NOMO-1 (cell line): ENCODE data around the gene NPAS1.
A peak's percentile ranks its signal among the peaks of the same experiment; 100 is the strongest.
"Not testable (repeated sequence)": the region's sequence is repeated elsewhere in the genome, so short reads cannot be mapped to it uniquely, and the experiment has no call there.

Experiments
- DNase-seq, 2 experiments: peaks; one replicate each; lab custom pipeline; 2025; ENCODE audit not compliant: unreplicated experiment in 2 of 2; lab: John Stamatoyannopoulos, UW

The NPAS1 gene

DNA sequence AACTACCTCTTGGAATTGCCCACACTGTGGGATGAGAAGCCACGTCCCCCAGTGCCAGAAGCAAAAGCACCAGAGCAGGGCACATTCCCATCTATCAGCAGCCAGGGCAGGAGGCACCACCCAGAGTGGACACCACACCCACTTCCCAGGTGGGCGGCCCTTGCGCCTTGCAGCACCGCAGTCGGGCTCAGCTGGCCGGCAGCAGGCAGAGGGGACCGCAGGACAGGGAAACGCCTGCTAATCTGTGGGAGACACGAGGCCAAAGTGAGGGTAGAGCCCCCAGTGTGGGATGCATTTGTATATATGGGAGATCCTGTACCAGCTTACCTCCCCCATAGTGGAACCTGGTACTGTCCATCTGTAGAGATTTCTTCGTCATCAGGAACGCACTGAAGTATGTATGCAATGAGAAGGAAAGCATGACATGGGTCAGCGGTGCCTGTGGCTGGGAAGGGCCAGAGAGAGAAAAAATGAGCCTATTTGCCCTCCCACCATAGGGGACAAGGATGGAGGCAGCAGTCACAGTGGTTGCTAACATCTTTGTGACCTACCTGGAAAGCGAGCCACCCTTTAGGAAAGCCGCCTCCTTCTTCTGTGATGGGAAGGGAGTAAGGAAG is 30.9 kb upstream of the NPAS1 start:
- DNase-seq, result no peak

DNA sequence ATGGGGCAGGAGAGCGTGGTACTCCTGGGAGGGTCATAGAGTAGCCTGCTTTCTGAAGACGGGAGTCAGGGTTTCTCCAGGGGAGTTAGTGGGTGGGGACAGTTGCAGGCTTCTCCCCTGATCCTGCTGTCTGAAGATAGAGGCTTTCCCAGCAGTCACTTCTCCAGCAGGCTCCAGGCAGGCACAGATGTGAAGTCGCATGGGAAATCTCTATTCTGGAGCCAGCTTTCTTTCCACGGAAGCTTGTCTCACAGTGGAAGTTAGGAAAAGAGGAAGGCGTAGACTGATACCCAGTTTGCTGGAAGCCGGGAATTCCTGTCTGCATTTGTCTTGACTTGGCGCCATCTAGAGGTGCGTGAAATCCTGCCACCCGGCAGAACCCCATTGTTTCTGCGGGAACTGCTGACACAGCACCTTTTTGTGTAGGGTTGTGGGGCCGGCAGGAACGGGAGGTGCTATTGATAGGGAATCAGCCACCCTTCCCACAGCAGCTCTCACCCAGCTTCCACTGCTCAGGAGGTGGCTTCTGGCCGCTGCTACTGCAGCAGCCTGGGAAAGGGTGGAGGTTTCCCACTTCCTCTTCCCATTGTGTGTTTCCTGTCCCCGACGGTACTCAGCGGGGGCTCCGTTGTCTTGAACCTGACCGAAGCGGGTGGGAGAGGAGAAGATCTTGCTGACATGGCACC is 28.5 kb upstream of the NPAS1 start:
- peak in 1 of 2 experiments; percentile 15 for DNase-seq

DNA sequence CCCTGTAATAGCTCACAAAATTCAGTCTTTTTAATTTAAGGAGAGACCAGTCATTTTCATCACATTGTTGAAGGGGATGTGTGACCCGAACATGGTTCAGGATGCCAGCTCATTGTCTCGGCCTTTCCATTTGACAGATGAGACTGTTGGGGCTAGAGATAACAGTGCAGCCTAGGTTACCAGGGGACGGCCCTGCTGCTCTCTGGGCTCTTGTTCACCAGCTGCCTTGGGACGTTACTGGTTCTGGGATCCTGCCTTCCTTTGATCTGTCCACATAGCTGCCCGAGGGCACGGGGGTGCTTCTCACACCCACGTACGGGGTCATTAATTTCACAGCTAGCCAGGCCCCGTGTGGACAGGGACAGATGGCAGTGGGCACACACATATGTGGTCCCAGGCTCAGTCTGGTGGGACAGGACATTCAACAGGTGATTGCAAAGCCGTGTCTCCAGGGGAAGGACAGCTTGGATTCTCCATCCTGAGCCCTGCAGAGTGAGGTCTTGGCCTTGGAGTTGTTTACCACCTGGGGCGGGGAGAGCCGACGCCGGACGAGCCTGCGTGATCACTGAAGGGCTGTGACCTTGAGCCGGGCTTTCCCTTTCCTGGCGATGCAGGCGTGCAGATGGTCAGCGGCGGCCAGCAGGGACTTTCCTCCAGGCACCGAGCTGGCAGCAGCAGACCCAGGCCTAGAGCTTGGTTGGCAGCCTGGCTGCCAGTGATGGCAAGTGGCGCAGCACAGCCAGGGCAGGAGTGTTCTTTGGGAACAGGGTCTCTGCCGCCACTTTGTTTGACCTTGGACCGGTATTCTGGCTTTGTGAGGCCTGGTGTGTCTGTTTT is 26.7 kb upstream of the NPAS1 start:
- no peak for DNase-seq

DNA sequence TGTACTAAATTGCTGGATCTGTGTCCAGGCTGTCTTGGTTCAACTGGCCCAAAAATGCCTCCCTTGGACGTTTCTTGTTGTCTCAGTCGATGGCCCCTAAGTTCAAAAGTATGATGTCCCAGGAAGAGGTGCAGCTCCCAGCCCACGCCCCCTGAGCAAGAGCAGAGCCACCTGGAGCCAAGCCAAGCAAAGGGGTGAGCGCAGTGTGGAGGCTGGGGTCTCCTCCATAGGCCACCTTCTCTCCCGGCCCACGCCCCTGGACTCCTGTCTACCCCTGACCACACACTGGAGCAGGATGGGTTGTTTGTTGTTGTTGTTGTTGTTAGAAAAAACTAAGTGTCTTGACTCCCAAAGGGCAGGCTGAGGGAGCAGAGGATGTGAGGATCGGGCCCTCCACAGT is 26.0 kb upstream of the NPAS1 start:
- DNase-seq, result no peak

DNA sequence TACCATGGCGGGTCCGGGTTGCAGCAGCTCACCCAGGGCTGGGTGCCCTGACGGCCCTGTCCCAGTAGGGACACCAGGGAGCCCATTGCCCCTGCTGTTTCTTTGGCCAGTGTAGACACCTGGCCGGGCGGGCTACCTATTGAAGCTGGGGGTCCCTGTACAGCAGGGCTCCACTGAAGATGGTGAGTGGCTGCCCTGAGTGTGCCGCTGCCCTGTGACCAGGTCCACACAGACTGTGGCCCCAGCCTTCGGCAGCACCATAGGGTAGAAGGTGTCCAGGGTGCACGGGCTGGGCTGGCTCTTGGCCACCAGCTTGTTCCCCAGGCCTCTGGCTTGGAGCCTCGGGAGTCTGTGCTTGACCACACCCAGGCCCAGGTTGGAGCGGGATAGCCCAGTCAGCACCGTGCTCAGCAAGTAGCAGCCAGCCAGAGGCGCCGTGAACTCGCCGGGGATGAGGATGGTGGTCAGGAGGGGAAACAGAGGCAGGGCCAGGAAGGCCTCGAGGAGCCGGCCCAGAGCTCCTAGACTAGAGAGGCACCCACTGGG is 25.4 kb upstream of the NPAS1 start:
- DNase-seq, result no peak

DNA sequence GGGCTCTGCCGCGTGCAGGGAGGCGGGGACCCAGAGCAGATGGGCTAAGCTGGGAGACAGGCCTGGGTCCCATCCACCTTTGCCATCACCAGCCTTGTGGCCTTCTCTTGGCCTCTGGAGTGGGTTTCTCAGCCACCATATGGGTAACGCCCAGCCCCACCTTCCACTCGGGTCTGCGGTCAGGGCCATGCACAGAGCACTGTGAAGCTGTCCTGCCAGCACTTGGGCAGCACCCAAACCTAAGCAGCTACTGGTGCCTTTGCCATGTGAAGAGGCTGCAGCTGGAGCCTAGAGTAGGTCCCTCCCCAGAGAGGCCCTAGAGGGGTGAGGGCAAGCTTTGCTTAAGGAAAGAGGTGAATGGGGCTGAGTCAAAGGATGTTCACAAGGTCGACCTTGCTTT is 24.1 kb upstream of the NPAS1 start:
- no peak for DNase-seq

DNA sequence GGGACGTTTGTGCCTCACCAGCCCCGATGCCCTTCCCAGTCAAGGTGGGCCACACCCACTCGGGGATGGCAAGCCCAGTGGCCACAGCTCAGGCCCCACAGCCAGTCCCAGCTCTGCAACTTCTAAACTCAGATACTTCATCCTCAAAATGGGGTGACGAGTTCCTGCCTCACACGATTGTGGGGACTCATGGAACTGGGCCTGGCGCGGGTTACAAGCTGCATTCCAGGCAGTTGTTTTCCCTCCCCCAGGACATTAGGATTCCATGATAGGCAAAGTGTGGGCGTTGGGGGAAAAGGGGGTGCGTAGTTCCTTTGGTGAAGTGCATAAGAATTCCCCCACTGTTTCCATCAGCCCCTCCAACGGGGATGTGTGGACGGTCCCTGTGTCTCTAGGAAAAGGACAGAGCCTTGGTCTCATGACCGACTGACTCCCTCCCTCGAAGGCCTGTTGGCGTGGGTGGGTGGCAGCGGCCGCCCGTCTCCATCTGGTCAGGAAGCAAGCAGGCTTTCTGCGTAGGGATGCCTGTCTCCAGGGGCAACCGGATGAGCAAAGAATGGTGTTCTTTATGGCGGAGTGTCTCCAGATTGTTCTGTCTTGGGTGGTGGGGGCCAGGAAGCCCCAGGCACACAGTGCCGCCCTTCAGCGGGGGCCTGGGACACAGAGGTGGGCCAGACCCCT is 21.1 kb upstream of the NPAS1 start:
- no peak for DNase-seq

DNA sequence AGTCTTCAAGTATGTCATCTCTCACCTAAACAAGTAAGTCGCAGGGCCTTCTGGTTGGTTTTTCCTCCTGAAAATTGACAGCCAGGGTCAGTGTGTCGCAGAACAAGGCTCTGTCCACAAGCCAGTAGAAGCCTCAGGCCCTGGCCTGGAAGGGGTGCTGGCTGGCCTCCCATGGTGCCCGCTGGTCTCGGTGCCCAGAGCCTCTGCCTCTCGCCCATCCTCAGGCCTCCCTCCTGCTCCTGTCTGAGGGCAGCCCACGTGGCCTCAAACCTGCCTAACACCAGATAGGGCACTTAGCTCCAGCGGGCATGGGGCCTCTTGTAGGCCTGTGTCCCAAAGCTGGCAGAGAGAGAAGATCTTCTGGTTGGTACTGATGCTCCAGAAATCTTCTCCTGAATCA is 20.3 kb upstream of the NPAS1 start:
- no peak for DNase-seq

DNA sequence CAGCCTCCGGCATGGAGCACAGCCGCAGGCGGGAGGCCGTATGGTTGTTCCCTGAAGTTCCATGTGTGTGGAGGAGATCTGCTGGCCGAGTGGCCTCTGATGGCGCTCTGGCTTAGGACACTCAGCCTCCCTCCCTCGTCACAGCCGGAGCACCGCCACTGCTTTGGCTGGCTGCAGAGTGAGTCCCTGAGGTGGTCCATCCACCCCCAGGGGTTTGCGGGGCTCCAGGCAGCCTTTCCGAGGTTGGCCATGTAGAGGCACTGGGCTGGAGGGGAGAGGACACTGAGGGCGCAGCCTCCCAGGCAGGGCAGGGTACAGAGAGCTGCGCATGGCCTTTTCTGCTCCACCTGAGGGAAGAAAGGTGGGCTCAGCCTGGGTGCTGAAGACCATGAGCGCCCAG is 19.8 kb upstream of the NPAS1 start:
- no peak for DNase-seq

DNA sequence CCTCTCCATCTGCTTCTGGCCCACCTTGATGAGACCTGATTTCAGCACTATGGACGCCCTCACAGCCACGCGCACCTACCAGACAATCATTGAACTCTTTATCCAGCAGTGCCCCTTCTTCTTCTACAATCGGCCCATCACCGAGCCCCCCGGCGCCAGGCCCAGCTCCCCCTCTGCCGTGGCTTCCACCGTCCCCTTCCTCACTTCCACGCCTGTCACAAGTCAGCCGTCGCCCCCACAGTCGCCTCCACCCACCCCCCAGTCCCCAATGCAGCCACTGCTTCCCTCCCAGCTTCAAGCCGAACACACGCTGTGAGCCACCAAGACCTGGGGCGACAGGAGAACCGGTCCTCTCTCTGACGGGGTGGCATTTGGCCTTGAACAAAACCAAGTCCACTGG is 19.3 kb upstream of the NPAS1 start:
- DNase-seq, result no peak

DNA sequence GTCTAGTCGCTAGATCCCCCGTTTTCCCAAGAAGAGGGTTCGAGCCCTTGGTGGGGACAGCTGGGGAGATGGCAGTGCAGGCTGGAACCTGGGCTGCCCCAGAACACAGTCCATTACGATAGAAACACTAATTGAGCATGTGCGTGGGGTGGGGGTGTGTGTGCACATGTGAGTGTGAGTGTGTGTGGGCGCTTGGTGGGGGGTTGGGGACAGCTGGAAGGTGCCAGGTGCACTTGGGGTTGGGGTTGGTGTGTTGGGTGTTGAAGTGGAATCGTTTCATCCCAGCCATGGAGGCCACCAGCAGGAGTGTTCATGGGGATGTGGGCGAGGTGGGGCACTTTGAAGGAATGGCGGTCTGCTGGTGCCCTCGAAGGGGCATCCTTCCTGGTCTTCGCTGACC is 18.1 kb upstream of the NPAS1 start:
- no peak for DNase-seq

DNA sequence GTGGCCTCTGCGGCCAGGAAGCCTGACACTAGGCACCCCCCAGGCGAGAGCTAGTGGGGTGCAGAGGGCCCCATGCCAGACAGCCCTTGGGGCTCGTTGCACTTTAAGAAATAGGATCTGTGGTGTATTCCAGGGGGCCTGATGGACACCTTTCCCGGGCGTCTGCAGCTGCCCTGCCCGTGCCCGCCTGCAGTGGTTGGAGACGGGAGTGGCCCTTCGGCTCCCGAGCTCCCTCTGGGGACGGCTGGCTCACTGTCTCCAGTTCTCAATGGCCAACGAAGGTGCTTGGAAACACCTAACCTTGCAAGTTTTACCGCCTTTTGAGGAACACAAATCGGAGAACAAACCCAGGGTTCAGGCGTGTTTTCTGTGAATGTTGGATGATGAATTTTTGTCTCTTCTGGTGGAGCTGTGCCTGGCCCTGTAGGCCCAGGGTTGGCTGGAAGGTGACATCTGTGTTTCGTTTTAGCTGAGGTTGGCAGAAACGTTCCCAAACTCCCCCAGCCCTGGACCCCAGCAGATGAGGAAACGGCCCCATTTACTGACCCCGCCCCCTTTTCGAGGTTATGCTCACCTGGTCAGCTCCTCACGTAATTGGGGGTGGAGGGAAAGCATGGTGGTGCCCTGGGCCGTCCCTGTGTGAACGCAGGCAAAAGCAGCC is 17.4 kb upstream of the NPAS1 start:
- DNase-seq, result no peak

DNA sequence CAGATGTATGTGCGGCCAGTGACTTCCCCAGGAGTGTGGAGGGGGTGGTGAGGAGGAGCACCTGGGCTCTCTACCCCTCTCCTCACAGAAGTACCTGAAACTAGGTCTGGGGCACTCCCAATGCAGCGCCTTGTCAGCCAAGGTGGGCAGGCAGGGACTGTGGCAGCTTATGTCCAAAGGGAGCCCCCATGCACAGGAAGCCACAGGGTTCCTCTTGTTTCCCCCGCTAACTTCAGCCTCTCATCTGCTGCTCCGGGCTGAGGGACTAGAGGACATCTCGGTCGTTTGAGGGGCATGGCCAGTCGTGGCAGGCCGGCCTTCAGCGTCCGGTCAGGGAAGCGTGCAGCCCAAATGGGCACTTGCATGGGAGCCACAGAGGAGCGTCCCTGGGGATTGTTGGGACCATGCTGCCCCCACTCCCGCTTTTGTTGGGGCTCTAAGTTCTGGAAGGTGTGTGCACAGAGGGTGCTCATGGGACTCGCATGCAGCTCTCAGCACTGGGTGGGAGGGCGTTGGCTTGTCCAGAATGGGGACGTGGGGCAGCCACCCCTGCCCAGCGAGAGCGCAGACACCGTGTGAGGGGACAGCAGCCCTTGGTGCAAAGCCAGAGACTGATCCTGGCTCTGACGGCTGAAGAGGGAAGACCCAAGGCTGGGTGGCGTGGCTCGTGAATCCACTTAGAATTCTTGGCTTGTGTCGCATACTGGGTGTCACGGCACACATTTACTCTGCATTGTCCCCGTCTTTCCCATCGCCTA is 16.6 kb upstream of the NPAS1 start:
- no peak for DNase-seq

DNA sequence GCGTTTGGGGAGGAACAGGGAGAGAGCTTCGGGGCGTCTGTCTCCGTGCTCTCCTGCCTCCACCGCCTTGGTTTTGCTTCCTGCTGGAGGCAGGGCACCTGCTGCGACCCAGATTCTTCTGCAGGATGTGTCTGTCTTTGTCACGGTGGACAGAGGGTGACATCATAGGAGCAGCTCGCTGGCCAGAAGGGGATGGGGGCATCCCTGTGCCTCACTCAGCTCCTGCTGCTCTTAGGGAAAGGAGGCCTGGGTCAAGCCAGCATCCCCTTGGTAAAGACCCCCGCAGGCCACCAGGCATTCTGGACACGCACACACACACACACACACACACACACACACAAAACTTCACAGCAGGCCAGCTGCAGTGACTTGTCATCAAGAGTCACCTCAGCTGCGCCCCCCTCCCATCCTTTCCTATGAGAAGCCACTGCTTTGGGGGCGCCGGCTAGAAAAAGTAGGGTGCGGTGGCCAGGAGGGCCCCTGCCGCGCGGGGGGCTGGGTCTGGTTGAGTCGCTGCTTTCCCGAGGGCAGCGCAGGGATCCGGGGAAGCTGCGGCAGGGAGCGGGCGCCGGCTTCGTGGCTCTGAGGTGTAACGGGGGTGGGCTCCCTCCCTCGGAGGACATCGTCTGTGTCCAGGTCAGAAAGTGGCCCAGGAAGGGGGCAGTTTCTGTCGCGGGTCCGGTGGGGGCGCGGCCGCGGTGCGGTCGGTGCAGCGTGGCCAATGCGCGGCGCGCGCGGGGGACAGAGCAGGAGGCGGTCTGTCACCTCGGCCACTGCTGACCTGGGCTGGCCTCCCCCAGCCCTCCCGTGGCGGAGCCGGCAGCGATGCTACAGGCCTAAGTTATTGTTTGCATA is 15.8 kb upstream of the NPAS1 start:
- DNase-seq, result no peak

DNA sequence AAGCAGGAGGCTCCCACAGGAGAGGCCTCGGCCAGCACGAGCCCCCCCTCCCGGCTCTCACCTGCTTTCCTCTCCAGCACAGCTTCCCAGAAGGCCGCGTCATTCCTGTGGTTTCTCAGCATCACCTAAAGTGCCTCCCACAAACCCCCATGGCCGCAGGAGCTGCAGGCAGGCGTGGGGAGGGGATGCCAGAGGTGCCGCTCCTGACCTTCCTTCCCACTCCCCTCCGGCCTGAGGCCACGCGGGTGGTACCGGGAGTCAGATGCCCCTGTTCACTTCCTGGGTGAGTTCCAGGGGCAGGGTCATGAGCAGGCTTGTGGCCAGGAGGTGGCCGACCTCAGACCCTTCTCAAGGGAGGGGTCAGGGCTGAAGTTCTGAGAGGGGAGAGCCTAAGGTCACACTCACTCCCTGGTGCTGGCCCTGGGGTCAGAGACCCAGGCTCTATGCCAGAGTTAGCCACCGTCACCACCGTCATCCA is 14.4 kb upstream of the NPAS1 start:
- DNase-seq, result no peak

DNA sequence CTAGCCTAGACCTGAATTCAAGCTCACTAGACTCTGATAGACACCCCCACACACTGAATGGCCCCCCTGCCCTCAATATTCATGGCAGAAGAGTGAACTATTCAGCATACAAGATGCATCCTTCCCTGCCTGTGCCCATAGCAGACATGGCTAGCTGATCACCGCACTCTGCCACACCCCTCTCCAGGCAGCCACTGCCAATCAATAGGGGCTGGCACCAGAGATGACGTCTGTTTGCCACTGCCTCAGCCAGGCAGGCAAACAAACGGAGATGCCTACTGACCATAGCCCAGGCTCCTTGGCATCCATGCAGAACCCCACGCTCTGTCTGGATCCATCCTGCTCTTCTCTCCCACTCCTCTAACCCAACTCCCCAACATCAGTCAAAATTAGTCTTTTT is 13.8 kb upstream of the NPAS1 start:
- no peak for DNase-seq

DNA sequence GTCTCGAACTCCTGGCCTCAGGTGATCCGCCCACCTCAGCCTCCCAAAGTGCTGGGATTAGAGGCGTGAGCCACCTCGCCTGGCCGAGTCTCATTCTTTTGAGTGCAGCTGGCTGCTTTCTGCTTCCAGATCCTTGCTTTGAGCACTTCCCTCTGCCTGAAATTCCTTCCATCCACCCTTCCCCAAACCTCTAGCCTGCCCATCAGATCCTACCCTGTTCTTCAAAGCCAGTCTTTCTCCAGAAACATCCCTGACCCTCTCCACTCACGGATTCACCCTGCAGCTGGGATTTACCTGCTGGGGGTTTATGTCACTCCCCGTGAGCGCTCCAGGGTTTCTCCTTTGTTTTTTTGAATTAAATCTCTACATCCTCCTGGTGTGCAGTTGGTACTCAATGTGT is 13.1 kb upstream of the NPAS1 start:
- DNase-seq, result no peak

DNA sequence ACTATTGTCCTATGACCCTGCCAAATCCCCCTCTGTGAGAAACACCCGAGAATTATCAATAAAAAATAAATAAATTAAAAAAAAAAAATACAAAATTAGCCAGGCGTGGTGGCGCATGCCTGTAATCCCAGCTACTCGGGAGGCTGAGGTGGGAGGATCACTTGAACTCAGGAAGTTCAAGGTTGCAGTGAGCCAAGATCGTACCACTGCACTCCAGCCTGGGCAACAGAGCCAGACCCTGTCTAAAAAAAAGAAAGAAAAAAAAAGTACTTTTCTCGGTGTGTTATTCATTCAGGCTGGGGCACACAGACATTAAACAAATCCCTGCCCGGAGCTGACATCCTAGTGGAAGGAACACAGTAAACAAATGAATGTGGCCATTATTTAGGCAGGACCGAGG is 9.1 kb upstream of the NPAS1 start:
- not testable (repeated sequence) for DNase-seq

DNA sequence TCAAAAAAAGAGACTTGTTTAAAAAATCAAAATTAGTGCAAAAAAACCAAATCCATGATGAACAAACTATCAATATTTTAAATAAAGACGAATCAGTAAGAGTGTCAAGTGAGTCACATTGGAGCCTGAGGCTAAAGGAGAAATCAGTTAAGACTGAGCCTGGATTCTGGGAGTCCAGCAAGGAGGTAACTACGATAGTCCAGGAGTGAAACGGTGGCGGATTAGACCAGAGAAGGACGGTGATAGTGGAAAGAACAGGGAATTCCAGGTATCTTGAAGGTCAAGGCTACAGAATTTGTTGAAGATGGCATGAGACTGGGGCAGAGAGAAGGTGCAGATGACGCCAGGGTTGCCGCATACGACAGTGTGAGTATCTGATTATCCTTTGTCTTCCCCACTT is 7.0 kb upstream of the NPAS1 start:
- DNase-seq, result no peak
